GM19372 (cell line): ENCODE measurements around the gene ADM5.

ENCODE experiments used
- ATAC-seq: cut with Tn5 transposase; IDR thresholded peaks from one replicate; pipeline ENCODE4 v1.9.1; 2021; ENCODE audit warnings: mild to moderate bottlenecking, low read depth, moderate library complexity; ENCODE audit not compliant: unreplicated experiment

Gene ADM5

GRCh38 chr19:49658139-49658517, 31.3 kb upstream of the ADM5 start:
- no peak for ATAC-seq

GRCh38 chr19:49658566-49659442, 30.6 kb upstream of the ADM5 start:
- ATAC-seq, result no peak

- no peak for ATAC-seq
These were observed 28.9 kb upstream of the ADM5 start for GRCh38 chr19:49660338-49660961.

DNA sequence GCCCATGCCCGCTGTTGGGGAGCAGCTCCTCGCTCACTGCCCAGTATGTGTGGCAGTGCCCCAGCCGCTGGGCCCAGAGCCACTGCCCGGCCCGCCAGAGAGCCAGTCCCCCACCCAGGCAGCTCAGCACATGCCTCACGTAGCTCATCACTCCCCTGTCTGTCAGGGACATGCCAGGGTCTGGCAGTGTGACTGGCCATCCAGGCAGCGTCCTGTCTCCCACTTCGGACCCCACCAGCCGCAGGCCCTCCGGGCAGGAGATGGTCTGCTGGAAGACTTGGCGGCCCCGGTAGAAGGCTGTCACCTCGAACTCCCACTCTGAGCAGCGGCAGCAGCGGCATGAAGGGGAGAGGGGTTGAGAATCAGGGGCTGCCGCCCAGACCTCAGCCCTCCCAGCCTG, 27.4 kb upstream of the ADM5 start:
- ATAC-seq, result no peak

DNA sequence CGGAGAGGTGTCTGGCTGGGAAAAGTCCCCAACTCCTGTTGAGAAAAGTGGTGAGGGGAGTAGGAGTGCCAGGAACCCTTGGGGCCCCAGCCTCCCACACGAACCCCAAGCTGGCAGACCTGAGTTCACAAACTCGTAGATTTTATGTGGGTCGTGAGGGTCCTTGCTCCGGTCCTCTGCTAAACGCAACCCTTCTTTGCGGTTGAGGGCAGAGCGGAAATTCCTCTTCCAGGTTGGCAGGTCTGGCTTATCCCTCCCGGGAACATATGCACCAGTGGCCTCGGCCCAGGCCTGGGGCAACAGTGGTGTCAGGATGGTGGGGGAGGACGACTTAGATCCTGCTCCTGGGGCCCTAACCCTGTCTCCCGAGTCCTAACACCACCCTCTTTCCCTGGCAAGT, 26.2 kb upstream of the ADM5 start:
- no peak for ATAC-seq

DNA sequence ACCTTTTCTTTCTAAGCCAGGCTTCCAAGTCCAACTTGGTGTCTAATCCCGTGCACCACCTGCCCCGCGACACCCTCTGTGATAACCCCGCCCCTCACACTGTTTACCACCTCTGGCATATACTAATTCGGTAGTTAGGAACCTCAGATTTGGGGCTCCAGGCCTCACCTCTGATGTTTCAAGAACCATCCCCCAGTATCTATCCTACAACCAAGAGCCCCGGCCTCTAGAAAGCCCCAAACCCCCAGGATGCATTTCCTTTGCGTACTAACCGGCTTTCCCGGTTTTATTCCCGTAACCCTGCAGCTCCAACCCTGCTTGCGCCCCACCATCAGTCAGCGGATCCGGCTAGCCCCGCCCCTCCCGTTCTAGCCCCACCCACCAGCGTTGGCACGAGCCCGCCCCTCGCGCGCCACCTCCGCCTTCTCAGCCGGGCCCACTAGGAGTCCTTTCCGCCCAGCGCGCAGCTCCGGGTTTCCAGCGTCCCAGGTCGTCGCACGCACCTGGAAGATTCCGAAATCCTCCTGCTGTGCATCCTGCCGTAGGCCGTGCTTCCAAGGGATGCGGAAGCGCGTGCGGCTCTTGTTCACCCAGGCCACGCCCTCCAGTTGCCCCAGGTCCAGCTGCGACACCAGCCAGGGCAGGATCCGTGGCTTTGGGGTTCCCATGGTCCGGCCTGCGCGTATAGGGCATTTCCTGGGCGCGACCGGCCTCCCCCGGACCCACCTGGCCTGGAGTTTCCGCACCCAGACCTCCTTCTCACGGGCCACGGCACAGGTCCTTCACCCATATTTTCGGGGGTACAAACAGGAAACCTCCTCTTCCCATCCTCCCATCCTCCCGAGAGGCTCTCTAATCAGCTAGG, 25.0 kb upstream of the ADM5 start:
- ATAC-seq, result no peak

DNA sequence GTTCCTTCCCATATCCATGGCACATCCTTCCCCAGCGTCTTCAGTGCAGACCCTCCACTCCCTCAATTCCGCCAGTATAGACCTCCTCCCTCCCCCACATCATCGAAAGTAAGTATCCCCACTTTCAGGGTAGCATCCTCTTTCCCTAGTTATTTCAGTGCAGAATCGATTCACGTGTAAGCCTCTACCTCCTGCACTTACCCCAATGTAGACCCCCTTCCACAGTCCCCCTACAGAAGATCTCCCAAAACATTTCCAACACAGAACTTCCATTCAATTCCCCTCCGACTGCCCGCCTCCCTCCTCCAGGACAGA, 24.4 kb upstream of the ADM5 start:
- ATAC-seq, result no peak

DNA sequence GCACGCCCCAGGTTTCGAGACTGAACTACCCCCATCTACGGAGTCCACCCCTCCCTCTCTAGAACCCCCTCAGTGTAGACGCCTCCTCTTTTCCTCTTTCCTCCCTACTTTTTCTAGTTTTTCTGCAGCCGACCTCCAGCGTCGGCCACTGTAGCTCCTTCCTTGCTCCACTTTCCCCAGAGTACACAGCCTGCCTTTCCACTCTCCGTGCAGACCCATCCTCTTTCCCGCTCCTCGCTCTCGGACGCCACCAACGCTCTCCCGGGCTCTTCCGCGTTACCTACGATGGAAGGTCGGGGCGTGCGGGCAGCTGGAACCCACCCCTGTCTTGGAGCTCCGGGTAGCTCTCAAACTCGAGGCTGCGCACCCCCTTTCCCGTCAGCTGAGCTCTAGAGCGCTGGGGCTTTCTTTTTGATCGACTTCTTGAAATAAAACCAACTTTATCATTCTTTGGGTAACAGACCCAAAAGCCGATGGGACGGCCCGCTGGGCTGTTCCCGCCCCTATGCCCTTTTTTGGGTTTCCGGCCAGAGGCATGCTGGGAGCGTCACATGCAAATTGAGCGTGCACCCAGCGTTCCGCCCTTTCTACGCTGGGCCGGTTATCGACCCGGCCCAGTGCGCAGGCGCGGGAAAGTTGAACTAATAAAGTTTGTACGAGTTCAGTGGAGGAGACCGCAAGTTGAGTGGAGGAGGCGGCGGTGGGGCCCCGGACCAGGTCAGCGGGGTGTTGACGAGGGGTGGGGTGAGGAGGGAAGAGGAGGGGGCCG, 23.9 kb upstream of the ADM5 start, which contains the start of the genes BCL2L12 and IRF3:
Gene BCL2L12 (plus strand): TSS at position 583 of the 769 bp plus-strand sequence. CDS start 760 bp downstream, outside the sequence.
Gene IRF3 (minus strand): TSS at position 507 of the 769 bp plus-strand sequence. CDS start 1,019 bp downstream, outside the sequence.
- ATAC-seq, result peak; percentile 84

- ATAC-seq, result no peak
These were observed 23.3 kb upstream of the ADM5 start for GRCh38 chr19:49666120-49666444.

GRCh38 chr19:49667473-49667872, 21.9 kb upstream of the ADM5 start:
- ATAC-seq, result no peak

GRCh38 chr19:49669516-49669915, 19.9 kb upstream of the ADM5 start:
- ATAC-seq, result no peak

DNA sequence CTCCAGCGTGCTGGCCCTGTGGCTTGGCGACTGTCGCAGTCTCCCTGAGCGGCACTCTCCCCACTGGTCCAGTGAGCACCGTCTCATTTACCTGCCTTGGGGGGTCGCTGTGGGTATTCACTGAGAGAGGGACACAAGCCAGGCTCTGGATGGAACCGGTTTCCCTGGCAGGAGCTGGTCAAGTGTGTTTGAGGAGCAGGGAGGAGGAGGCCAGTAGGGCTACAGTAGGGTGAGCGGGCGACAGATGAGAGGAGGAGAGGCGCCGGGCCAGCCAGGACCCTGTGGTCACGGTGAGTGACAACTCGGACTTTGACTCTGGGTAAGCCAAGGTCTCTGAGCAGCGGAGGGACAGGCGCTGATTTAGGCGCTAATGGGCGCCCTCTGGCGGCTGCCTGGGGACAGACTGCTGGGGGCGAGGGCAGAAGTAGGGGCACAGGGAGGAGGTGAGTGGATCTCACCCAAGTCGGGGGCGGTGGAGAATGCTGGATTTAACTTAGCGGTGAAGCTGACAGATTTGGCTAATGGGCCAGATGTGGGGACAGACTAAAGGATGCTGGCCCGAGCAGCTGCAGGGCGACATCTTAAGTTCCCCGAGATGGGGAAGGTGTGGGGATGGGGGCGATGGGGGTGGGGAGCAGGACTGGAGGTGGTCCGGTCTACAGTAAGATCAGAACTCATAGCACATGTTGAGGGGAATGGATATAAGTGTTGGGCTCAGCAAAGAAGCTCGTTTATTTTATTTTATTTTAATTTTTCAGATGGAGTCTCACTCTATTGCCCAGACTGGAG, 17.1 kb upstream of the ADM5 start:
- ATAC-seq, result no peak

GRCh38 chr19:49676136-49676783, 13.1 kb upstream of the ADM5 start:
- no peak for ATAC-seq

DNA sequence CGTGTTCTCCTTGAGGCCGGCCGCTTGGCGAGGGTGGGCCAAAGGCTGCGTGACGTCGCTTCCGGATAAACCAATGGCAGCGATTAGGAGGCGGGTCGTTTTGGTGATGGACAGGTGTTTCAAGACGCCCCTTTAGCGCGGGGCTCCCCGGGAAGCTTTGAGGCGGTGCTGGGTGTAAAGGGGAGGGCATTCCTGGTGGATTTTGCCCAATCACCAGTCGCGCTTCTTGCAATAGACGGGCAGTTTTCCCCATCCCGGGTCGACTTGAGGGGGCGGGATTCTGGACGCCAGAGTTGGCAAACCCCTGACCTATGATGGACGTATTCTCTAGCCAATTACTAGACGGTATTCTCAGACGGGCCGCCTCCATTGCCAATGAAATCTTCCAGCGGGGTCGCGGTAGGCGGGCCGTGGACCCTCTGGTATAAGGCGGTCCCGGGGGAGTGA, 12.6 kb upstream of the ADM5 start:
- peak; percentile 75 for ATAC-seq

GRCh38 chr19:49677231-49677900, 12.0 kb upstream of the ADM5 start, which contains the start of gene PRMT1:
Gene PRMT1 (plus strand): TSS chr19:49677271. CDS start chr19:49677281, 10 bp downstream.
- ATAC-seq, result no peak

DNA sequence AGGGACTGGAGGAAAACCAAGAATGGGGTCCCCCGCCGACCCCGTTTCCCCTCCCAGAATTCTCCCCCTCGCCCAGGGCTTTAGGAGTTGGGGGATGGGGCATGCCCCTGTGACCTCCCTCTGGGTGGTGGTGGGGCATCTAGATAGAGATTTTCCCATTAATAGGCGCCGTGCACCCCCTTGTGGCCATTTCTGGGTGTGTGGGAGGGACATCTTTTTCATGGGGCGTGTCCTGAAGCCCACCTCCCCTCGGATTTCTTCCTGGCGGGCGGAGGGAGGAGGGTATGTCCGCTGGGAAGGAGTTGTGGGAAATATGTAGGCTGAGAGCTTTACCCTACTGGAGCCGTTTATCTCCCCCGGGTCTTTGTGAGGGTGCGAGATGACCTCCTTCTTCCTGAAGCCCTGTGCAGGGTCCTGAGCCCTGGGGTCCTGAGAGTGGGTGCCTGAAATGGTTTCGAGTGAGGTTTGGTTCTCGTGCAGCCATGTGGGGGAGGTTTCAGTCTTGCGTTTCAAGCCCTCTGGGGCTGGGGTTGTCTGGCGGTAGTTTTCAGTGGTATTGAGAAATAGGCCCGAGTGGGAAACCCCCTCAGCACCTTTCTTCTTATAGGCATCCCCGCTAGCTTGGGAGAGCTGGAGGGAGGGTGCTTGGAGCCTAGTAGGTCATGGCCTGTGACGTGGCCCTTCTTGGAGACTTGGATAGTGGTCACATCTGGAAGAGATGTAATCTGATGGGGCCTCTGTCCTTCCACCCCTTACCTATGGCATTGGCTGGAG, 11.3 kb upstream of the ADM5 start:
- ATAC-seq, result no peak

GRCh38 chr19:49678985-49679770, 10.2 kb upstream of the ADM5 start:
- ATAC-seq, result no peak
